KOPT-K1 (cell line): ENCODE results near the gene CYB561A3.

ENCODE experiments used
- H3K27ac ChIP-seq: fragments of 200-600 bp; sonication (generic); 2 replicates; pipeline ENCODE4 v1.5.1; 2016; ENCODE audit warnings: antibody characterized with exemption, mild to moderate bottlenecking, low read depth, low read length; ENCODE audit not compliant: poor library complexity, severe bottlenecking
- H3K36me3 ChIP-seq: fragments of 200-600 bp; sonication (generic); 2 replicates; pipeline ENCODE4 v1.5.1; 2017; ENCODE audit warnings: antibody characterized with exemption, mild to moderate bottlenecking, low read length, moderate library complexity; ENCODE audit not compliant: insufficient read depth
- H3K9me3 ChIP-seq: fragments of 200-600 bp; sonication (generic); 2 replicates; pipeline ENCODE4 v1.5.1; 2017; ENCODE audit warnings: antibody characterized with exemption, low read length, mild to moderate bottlenecking; ENCODE audit not compliant: insufficient read depth, poor library complexity, severe bottlenecking

CYB561A3 gene

DNA sequence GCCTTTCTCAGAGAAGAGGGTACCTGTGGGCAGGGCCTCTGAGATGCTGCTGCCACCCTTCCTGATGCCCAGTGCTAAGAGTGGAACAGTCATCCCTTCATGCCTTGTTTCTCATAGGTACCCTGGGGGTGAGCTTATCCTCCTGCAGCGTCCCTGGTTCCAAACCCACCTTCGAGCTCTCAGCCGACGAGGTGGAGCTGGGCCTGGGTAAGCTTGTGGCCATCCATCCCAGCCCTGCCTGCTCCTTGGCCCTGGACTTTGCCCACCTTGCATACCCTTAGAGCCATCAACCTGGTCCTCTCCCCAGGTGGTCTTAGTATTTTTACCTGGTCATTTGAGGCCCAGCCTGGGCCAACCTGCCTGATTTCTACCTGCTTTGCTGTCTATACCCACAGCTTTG lies 20.0 kb downstream of the CYB561A3 start:
- Histone ChIP-seq H3K27ac (no peak overlapping the region), H3K36me3 (peaks cover 4% of the 10 kb centered on the region; the same call in 1 of the 2 replicates), H3K9me3 (no peaks in the 10 kb centered on the region)

- Histone ChIP-seq H3K9me3 (no peaks in the 10 kb centered on the region), H3K27ac (no peak overlapping the region), H3K36me3 (peaks cover 4% of the 10 kb centered on the region; the same call in 1 of the 2 replicates)
These were observed 20.7 kb downstream of the CYB561A3 start for GRCh38 chr11:61340979-61341378.

DNA sequence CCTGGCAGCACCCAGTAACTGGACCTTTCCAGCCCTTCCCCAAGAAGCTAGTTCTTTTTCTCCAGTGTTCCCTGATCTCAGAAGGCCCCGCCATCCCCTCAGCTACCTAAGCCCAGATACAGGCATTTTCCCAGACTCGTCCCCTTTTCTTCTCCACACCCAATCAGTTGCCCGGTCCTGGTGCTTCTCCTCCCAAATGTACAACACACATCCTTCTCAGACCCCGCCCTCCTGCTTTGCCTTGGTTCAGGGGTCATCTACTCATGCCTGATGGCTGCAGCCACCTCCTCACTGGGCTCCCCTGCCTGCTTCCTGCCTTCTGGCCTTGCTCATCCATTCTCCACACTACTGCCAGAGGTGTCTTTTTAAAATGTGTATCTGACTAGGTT lies 22.2 kb downstream of the CYB561A3 start:
- H3K9me3 ChIP-seq: no peaks in the 10 kb centered on the region
- H3K27ac ChIP-seq: no peak overlapping the region
- peaks cover 4% of the 10 kb centered on the region; the same call in 1 of the 2 replicates for H3K36me3 ChIP-seq

- Histone ChIP-seq H3K9me3 (no peaks in the 10 kb centered on the region), H3K27ac (no peak overlapping the region), H3K36me3 (peaks cover 4% of the 10 kb centered on the region; the same call in 1 of the 2 replicates)
These were observed 22.7 kb downstream of the CYB561A3 start for GRCh38 chr11:61338783-61339489.

- Histone ChIP-seq H3K36me3 (peaks cover 4% of the 10 kb centered on the region; the same call in 1 of the 2 replicates), H3K27ac (no peak overlapping the region), H3K9me3 (no peaks in the 10 kb centered on the region)
These were observed 23.8 kb downstream of the CYB561A3 start for GRCh38 chr11:61337706-61338470.

DNA sequence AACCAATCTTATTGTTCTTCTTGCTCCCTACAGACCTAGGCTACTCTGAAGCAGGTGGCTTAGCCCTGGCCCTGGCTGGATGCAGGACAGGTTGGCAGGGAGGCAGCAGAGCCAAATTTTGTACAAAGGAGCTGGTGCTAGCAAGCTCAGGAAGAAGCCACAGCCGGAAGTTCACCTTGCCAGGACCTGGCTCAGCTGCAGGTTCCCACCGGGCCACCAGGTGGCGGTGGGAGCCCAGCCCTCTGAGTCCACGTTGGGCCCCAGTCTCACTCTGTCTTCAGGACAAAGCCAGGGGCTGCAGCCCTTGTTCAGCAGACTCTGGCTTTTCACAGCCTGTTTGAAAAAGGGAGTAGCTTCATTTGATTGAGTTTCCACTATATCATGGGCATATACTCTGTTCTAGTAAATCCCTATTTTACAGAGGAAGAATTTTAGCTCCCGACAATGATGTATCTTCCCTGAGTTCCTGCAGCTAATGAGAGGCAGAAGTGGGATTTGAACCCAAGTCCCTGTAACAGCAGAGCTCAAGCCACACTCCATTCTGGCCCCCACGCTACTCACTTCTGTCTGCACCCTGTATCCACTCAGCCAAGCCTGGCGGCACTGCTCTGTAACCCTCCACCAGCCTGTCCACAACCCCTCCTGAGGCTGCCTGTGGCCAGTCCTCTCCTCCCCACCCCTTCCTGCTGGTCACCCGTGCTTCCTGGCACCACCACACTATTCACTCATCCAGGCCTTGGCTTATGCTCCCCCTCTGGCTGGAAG lies 25.3 kb downstream of the CYB561A3 start:
- Histone ChIP-seq H3K36me3 (peaks cover 2% of the 10 kb centered on the region), H3K27ac (peak overlapping the region; percentile 84), H3K9me3 (no peaks in the 10 kb centered on the region)

- peak overlapping the region; percentile 84 for H3K27ac ChIP-seq
- peaks cover 12% of the 10 kb centered on the region for H3K36me3 ChIP-seq
- no peaks in the 10 kb centered on the region for H3K9me3 ChIP-seq
These were observed 26.3 kb downstream of the CYB561A3 start for GRCh38 chr11:61335355-61335710.

DNA sequence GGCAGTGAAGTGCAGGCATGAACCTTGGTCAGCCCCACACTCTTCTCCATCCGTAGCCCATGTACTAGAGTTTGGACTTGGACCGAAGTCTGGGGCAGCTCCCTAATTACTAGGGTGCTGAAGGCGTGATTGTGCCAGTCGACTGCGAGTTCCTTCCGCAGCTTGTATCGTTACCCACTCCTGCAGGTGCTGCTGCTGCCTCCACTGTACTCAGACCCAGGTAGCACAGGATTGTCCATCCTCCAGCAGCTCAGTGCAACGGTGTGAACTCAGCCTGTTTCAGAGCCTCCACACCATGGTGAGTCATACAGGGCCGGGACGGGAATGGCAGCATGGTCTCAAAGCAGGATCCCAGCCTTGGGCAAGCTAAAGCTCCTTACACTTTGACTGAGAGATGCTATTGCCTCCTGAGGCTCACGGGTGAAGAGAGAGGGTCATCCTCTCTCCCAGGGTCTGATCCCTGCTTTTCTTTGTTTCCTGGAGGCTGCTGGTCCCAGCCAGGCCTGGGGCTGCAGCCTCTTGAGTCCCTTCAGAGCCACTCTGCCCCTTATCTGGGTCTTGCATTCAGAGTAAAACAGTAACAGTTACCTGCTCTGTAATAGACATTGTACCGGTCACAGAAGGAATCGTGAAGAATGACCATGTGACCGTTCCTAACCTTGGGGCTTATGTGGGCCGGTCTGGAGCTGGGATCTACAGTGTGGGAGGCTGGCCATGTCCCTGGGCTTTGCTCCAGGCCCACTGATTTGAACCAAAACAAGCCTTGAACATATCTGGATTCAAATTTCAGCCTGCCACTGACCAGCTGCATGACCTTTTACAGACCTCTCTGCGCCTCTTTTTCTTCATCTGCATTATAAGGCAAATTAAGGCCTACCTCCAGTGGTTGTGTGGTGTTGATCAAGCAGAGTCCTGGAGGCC lies 27.0 kb downstream of the CYB561A3 start:
- Histone ChIP-seq H3K27ac (peak overlapping the region; percentile 84), H3K9me3 (no peaks in the 10 kb centered on the region), H3K36me3 (peaks cover 18% of the 10 kb centered on the region)

DNA sequence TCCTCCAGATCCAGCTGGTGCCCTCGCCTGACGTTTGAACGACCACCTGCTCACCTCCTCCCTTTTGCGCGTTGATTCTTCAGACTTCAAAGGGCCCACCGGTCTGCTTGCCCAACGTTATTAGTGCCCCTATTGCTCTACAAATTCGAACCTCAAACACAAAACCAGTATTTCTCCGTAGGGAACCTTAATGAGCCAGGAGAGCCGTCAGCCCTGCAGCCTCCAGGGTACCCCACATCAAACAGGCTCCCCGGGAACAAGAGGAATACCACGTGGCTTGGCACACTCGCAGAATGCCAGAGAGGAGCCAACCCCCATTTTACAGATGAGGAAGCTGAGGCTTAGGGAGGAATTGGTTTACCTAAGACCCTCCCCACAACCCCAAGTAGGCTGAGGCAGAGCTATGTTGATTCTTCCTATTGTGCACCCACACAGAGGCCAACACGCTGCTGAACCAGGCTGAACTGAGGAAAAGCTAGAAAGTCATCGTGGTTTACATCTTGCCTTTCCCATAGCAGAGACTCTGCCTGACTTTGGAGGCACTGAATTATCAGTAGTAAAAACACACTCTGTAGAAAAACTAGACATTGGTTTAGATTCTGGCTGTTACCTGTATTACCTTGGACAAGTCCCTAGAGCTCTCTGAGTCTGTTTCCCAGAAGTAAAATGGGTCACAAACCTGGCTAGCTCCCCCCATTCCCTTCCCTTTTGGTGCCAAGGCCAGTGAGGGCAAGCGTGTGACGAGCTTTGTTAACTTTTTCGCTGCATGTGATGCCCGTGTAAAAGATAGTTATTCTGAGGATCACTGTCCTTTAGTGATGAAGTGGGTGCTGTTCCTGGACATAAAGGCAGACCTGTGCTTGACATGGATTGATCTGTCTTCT lies 27.9 kb downstream of the CYB561A3 start:
- Histone ChIP-seq H3K36me3 (peaks cover 27% of the 10 kb centered on the region), H3K27ac (peak overlapping the region; percentile 84), H3K9me3 (no peaks in the 10 kb centered on the region)

GRCh38 chr11:61332797-61333549 lies 28.7 kb downstream of the CYB561A3 start, which contains the start of the genes DDB1 and TKFC:
DDB1 (minus strand) TSS chr11:61333105; CDS start chr11:61332968, 137 bp downstream.
TKFC (plus strand) TSS chr11:61333228; CDS start chr11:61334729, 1,501 bp downstream.
- Histone ChIP-seq H3K36me3 (peaks cover 36% of the 10 kb centered on the region), H3K27ac (peak within 1 kb of the TSS; percentile 84), H3K9me3 (no peaks in the 10 kb centered on the region)

- Histone ChIP-seq H3K9me3 (no peaks in the 10 kb centered on the region), H3K27ac (peak overlapping the region; percentile 84), H3K36me3 (peaks cover 42% of the 10 kb centered on the region)
These were observed 29.3 kb downstream of the CYB561A3 start for GRCh38 chr11:61332281-61332796.

DNA sequence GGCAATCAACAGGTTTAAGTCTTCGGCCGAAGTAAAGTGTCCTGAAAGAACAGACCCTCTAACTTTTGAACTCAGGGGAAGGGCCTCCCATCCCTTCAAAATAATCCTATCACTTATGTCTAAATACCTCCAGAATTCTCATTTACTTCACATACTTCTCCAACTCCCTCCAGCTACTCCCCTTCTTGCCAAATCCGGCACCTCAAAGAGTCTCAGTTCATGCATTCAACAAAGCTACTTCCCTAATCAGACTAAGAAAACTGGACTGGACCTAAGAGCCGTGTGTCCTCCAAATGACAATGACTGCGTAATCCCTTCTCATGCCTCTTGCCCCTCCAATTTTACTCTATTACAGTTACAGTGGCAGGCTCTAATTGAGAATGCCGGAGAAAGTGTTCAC lies 30.0 kb downstream of the CYB561A3 start:
- Histone ChIP-seq H3K36me3 (peaks cover 49% of the 10 kb centered on the region), H3K9me3 (no peaks in the 10 kb centered on the region), H3K27ac (peak overlapping the region; percentile 84)

DNA sequence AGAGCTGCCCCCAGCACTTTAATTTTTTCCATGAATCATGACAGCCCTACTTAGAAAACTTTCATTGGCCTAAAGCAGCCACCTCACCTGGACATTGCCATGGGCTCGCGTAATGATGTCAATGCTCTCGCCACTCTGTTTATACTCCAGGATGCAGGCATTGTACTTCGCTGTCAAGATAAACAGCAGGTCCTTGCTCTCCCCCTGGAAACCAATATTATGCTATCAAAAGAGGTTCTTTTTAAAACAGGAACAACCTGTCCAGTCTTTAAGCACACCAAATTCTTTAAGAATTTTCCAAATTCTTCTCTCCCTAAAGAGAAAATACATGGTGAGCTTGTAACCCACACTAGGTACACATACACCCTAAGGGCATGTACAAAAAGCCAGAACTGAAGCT lies 31.8 kb downstream of the CYB561A3 start:
- no peak overlapping the region for H3K27ac ChIP-seq
- peaks cover 67% of the 10 kb centered on the region for H3K36me3 ChIP-seq
- no peaks in the 10 kb centered on the region for H3K9me3 ChIP-seq
